Activated naive CD4-positive, alpha-beta T cell treated with anti-CD3 and anti-CD28 coated beads, Interleukin-2, amount 50 U/mL, for 16 hours (primary cell): ENCODE results near the gene KATNB1.
"Not testable (repeated sequence)": the region's sequence is repeated elsewhere in the genome, so short reads cannot be mapped to it uniquely, and the experiment has no call there.

Experiments used
- DNase-seq: peaks from one replicate; pipeline ENCODE4 v3.0.0-alpha.2; 2020

Gene KATNB1

DNA sequence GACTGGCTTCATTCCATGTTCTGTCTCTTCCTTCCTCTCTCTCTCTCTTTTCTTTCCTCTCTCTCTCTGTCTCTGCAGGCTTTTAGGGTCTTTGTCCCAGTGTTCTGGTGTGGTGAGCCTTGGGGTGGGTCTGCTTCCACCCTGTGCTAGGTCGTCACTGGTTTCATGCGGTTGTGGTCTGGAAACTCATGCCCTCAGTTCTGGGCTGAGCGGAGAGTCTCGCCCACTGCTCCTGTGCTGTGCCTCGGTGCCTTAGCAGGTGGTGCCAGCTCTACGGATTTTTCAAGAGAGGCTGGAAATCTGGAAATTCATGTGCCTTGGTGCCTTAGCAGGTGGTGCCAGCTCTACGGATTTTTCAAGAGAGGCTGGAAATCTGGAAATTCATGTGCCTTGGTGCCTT is 10.7 kb downstream of the KATNB1 start:
- DNase-seq: not testable (repeated sequence)

DNA sequence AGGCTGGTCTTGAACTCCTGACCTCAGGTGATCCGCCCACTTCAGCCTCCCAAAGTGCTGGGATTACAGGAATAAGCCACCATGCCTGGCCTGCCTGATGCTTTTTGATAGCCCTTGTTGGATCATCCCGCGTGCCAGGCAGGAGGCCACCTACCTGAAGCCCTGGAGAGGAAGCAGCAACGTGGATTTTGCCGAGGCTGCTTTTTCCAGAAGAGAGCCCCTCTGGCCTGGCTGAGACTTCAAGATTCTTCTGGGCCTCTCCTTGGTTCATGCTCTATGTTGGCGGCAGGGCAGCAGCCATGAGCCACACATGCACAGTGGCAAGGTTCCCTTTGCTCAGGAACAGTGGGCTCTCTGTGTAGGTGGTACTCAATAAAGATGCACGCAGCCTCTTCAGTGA is 11.5 kb downstream of the KATNB1 start:
- no peak for DNase-seq

DNA sequence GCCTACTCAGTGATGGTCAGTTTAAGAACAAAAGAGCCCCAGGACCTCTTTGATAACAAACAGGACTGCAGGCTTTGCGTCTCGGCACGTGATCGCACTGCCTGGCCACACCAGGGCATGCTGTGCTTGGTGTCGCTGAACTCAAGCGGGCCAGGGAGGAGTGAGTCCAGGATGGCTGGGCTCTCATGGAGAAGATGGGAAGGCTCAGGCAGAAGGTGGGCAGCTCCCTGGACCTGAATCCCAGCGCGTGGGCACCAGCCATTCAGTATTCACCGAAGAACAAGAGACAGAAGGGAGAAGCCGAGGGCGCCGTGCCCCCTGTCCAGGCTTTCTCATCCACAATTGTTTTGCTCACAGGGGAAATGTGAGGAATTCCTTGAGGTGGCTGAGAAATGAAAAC is 11.9 kb downstream of the KATNB1 start:
- no peak for DNase-seq

DNA sequence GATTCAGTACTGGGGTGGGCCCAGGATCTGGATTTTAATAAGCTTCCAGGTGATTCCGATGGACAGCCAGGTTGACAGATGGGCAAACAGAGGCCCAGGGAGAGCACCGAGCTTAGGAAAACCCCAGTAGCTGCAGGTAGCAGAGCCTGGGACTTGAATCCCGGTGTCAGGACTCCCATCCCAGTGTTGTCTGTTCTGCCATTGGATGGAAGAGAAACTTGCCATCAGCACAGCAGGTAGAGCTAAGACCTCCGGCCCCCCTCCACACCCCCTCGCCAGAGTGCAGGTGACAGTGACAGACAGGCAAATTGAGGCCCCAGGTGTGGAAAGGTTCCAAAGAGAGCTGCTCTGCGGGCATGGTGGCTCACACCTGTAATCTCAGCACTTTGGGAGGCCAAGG is 12.4 kb downstream of the KATNB1 start:
- no peak for DNase-seq

DNA sequence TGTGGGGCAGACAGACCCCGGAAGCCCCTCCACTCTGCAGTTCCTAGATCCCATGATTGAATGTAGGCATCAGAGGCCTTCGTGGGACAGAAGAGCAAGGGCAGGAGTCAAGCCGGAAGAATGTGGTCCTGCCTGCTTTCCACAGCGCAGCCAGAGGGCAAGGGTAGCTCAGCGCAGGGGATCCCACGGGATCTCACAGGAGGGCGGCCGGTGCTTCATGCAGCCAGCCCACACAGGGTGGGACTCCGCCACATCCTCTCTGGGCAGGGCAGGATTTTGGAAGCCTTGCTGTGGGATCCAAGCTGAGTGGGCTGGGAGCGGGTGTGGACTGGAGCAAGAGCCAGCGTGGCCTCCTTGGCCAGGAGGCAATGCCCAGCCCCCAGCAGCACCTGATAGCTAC is 13.0 kb downstream of the KATNB1 start:
- no peak for DNase-seq

DNA sequence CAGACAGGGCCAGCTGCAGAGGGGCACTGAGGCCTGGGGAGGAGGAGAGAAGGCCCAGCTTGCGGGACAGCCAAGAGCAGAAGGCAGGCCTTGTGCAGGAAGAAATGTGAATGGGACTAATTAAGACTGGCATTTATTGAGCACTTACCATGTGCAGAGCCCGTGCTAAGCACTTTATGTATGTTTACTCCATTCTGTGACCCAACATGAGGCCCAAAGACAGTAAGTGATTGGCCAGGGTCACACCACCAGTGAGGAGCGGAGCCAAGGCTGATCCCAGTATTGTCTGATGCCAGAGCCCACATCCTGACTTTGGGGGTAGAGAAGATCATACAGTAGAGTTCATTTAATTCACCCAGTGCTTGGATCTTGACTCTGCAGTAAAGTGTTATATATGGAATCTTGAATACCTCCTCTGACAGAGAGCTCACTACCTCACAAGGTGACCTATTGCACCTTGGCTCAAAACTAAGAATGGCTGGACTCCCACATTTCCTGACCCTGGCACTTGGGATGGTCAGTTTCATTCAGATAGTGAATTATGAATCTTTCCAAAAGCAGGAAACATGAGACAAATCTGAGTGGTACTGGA is 13.6 kb downstream of the KATNB1 start:
- no peak for DNase-seq

DNA sequence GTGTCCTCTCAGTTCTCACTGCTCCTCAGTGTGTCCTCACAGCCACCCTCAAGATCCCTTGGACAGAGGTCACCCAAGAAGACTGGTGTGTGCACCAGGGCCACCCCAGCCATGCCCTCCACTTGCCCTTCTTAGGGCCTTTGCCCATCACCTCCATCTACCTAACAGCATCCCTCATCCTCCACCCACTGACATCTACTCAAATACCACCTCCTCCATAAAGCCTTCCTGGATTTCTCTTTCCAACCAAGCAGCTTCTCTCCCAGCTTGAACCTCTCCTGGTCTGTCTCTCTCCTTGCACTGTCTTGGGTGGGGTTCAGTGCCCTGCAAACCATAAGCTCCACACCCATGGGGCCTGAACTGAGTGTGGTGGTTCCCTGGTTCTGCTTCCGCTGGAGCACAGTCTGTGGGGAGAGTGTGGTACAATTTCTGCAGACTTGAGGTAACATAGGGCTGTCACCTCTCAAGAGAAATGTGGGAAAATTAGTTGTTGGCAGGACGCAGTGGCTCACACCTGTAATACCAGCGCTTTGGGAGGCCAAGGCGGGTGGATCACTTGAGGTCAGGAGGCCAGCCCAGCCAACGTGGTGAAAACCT is 14.4 kb downstream of the KATNB1 start:
- DNase-seq: no peak

DNA sequence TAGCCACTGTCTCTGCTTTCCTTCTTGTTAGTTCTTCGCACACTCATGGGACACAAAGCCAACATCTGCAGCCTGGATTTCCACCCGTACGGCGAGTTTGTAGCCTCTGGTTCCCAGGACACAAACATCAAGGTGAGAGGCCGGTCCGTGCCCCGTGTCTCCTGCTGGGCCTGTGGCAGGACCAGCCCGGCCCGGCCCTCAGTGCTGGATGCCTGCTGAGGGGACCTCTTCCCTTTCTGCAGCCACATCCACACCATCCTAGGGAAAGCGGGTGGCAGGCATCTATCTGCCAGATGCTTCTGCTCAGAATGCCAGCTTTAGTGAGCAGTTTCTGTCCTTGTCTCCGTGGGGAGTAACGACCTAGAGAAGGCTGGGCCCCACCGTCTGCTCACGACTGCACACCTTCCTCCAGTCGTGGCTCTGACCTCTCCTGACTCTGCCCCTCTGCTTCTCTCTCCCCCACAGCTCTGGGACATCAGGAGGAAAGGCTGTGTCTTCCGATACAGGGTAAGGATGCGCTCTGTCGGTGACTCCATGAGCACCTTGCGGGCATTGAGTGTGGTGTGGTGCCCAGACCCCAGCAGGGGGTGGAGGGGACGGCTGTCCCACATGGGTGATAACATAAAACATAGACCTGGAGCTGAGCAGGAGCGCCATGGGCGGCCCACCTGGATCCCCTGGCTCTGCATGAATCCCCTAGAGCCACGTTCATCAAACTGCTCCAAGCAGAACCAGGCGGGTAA is 15.4 kb downstream of the KATNB1 start:
- DNase-seq: no peak

DNA sequence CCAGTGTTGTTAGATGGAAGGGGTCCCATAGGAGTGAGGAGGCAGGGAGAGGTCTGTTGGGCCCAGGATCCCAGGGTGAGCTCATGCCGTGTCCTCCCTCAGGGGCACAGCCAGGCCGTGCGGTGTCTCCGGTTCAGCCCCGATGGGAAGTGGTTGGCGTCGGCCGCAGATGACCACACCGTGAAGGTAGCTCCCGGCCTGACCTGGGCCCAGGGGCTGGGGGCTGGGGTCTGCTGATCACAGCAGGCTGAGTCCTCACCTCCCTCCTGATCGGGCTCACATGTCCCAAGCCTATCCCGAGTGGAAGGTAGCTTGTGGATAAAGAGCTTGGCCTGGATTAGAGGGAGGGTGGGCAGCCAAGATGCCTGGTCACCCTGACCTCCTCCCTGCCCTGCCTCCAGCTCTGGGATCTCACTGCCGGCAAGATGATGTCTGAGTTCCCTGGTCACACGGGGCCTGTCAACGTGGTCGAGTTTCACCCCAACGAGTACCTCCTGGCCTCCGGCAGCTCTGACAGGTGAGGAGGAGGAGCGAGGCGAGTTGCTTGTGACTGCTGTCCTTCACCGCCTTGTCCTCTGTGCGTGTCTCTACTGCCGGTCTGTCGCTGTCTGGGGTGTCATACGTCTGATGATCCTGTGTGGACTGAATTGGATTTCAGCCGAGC is 16.1 kb downstream of the KATNB1 start:
- no peak for DNase-seq

DNA sequence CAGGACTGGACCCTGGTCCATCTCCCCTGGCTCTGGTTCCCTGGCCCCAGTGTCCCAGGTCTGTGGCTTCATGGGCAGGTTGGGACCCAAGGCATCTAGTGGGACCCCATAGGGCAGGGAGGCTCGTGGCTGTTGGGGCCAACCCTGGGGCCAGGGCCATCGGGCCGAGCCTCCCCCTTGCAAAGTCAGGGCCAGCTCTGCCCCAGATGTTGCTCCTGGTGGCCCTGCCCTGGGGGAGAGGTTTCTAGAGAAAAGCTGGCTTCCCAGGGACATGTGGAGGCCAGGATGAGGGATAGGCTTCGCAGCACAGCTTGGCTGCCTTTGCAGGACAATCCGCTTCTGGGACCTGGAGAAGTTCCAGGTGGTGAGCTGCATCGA is 16.6 kb downstream of the KATNB1 start:
- DNase-seq: no peak

DNA sequence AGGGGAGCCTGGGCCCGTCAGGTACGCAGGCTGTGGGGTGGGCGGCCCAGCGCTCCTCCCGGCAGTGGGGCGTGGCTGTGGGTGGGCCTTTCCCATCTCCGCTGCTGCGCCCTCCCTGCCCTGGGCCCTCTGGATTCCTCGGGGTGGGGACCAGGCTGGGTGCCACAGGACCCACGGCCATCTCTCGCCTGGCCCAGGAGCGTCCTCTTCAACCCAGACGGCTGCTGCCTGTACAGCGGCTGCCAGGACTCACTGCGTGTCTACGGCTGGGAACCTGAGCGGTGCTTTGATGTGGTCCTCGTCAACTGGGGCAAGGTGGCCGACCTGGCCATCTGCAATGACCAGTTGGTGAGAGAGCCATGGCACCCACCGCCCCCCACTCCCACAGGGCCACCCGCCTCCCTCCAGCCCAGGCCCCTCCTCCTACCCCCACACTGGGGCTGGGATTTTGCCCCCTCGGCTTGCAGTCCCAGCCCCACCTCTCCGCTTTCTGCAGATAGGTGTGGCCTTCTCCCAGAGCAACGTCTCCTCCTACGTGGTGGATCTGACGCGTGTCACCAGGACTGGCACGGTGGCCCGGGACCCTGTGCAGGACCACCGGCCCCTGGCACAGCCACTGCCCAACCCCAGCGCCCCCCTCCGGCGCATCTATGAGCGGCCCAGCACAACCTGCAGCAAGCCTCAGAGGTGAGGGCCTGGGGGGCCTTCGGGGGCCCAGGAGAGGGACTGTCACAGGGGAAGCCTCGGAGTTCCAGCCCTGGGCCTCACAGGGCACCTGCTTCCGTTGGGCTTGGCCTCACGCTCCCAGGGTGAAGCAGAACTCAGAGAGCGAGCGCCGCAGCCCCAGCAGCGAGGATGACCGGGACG is 17.2 kb downstream of the KATNB1 start:
- no peak for DNase-seq

DNA sequence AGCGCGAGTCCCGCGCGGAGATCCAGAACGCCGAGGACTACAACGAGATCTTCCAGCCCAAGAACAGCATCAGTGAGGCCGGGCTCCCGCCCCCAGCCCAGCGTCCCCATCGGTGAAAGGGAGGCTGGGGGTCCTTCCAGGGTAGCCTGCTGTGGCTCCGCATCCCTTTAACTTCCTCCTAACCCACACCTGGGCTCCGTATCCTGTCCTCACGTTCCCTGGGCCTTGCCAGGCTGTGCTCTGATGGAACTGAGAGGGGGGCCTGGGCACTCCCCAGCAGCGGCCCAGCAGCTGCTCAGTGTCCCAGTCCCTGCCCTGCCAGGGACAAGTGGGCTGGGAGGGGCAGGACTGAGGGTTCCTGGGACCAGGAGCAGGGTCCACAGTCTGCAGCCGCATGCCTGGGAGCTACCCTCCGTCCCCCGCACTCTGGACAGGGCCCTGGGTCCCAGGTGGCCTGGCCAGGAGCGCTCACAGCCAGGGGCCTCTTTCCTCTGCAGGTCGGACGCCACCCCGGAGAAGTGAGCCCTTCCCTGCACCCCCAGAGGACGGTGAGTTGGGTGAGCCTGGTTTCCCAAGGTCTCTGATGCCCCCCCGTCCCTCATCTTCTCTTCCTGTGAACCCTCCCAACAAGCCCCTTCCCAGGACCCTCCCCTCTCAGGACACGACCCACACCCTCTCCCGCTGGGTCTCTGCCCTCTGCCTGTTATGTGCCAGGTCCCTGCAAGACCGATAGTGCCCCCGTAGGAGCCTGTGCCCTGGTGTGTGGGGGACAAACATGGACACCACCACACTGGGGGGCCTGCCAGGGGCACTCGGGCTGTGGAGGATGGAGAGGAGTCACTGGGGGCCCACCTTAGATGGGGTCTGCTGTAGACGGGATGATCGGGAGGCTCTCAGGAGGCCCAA is 18.1 kb downstream of the KATNB1 start:
- DNase-seq: no peak

DNA sequence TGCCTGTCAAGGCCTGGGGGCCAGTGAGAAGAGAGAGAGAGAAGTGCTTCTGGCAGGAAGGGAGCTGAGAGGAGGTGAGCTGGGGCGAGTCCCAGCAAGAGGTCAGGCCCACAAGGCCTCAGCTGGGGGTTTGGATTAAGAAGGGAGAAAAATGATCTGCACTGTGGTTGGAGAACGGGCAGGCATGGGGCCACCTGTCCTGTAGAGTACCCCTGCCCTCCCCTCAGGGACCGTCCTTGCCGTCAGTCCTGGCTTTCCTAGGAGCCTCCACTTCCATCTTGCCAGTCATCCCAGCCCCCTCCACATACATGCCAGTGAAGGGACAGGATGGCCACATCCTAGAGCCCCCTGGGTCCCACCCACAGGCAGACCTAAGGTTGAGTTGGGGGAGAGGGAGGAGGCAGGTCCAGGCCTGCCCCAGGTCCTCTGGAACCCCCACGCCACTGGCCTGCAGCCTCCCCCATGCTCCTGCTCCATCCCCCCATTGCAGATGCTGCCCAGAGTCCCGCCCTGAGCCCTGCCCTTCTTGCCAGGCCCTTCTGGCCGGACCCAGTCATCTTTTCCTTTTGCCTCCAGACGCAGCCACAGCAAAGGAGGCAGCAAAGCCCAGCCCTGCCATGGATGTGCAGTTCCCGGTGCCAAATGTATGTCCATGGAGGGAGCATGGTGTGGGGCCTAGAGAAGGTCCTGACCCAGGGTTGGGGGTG is 18.9 kb downstream of the KATNB1 start:
- DNase-seq: no peak

DNA sequence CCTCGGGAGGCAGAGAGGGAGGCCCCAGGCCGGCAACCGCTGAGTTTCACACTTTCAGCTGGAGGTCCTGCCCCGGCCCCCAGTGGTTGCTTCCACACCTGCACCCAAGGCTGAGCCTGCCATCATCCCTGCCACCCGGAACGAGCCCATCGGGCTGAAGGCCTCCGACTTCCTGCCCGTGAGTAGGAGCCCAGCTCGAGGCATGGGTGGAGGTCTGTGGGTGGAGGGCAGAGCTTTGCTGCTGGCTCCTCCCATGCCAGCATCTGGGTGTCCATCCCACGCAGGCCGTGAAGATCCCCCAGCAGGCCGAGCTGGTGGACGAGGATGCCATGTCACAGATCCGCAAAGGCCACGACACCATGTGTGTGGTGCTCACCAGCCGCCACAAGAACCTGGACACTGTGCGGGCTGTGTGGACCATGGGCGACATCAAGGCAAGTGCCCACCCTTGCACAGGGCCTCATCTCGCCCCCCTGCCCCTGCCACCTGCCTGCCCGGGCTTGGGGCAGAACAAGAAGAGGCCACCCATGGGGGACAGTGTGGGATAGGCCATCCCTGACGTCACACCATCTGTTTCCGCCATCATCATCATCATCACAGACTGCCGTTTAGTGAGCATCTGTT is 19.6 kb downstream of the KATNB1 start:
- DNase-seq: no peak

DNA sequence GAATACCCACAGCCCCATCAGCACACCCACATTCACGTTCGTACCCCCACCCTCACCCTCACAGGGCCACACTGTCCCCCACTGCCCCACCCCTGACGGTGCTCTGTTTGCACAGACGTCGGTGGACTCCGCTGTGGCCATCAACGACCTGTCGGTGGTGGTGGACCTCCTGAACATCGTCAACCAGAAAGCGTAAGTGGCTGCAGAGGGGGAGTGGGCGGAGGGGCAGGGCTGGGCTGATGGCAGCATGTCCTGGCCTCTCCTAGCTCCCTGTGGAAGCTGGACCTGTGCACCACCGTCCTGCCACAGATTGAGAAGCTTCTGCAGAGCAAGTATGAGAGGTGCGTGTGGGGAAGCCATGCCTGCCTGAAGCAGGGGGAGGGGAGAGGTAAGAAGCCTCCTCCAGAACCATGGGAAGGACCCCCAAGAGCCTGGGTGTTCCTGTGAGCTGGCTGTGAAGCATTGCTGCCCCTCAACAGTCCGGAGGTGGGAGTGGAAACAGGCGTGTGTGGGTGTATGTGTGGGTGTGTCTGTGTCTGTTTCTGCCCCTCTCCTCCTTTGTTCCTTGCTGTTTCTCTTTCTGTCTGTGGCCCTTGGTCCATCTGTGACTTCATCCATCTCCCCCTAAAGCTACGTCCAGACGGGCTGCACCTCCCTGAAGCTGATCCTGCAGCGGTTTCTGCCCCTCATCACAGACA is 20.3 kb downstream of the KATNB1 start:
- DNase-seq: no peak

DNA sequence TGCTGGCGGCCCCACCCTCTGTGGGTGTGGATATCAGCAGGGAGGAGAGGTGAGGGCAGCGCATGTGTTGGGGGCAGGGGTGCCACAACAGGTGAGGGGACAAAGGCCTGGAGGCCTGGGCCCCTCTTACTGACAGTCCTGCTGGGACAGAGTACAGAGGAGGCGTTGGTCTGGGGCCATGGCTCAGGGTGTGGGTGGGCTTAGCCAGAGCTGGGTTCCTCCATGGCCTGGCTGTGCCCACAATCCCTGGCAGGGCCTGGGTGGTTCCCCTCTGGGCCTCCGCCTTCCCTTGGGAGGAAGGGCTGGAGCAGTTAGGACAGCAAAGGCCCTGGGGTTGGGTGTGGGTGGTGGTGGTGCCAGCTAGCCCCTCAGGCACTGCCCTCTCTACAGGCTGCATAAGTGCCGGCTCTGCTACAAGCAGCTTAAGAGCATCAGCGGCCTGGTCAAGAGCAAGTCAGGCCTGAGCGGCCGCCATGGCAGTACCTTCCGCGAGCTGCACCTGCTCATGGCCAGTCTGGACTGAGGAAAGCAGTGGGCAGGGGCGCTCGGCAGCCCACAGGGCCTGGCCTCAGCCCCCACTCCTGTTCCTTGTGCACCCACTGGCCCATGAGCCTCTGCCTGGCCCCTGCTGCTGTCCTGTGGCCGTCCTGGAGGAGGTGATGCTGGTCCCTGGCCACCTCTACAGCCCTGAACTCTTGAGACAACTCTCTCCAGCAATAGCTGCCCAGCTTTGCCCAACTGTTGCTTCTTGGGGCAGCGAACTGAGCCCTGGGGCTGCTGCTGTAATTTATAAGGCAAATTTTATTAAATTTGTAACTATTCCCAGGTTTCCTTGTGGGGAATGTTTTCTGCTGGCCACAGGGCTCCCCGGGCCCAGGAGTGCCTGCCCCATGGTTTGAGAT is 21.1 kb downstream of the KATNB1 start:
- DNase-seq: no peak

DNA sequence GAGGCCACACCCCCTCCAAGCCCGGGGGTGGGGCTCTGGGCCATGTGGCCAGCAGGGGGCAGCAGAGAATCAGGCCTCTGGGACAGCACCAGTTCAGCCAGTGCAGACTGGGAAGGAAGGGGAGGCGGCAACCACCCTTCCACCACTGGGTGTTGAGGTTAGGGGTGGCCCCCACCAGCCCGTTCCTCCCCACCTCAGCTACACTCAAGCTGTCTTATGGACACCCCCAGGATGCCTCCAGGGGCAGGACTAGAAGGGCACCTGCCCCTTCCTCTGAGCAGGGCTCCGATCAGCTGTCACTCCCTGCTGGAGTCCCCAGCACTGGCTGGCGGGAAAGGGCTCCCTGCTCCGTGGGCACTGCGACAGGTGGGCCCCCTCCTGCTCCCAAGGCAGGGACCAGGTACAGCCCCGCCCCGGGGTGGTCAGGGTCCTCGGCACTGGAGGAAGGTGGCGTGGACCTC is 21.8 kb downstream of the KATNB1 start:
- DNase-seq: peak; percentile 84

DNA sequence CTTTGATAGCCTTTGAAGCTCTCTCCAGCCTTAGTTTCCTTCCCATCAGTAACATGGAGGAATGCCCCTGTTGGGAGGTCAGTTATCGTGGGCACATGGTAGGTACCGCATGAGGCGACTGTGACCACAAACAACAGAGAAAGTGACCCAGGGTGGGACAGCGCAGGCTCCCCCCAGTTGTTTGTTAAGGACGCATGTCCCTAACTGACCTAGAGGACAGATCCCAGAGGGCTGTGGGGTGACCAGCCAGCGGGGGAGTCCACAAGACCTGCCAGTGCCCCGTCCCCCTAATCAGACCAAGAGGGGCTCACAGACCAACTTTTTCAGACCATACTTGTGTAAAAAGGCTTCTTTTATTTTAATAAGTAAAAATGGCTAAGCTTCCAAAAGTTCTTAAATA is 22.3 kb downstream of the KATNB1 start:
- DNase-seq: no peak
